SK-N-SH (cell line): ENCODE data around the gene EFCAB8. TPM values are rescaled to one million over a fixed set of nuclear protein-coding genes. Genes with fewer than 3 reads are reported as not detected.

Experiments
- CTCF ChIA-PET: fragments of 300-600, 350-600 bp; formaldehyde crosslinking; extraction: SDS; loops from one replicate; lab custom pipeline; 2021; lab: Yijun Ruan, JAX
- POLR2A ChIA-PET: fragments of 350-600 bp; sonication (Branson Sonifier 250); formaldehyde crosslinking; extraction: SDS; loops from one replicate; lab custom pipeline; 2020; ENCODE audit warnings: antibody characterized with exemption, inconsistent platforms; lab: Yijun Ruan, JAX
- DNase-seq: peaks from one replicate; pipeline ENCODE4 v3.0.0; 2012
- H2AFZ ChIP-seq: fragments of 200-600 bp; sonication (generic); 2 replicates; pipeline ENCODE4 v1.8.1; 2016; ENCODE audit warnings: antibody characterized with exemption, mild to moderate bottlenecking, low read depth
- H3F3A ChIP-seq: fragments of 200-600 bp; sonication (generic); replicated peaks from 2 replicates; pipeline ENCODE3; 2016; ENCODE audit warnings: antibody characterized with exemption, mild to moderate bottlenecking; ENCODE audit not compliant: insufficient read depth
- H3K27ac ChIP-seq, 2 experiments: fragments of 200-500 bp in 1 of 2; fragments of 200-600 bp in 1 of 2; sonication (Bioruptor generic) in 1 of 2; sonication (generic), shearing (Covaris generic) in 1 of 2; 2 replicates each; pipeline versions ENCODE4 v1.5.1 to v1.6.1; 2014 to 2016; ENCODE audit warnings: low read depth in 2 of 2, inconsistent platforms in 1 of 2, low read length in 1 of 2, mild to moderate bottlenecking in 1 of 2, mixed read lengths in 1 of 2
- H3K27me3 ChIP-seq: fragments of 200-600 bp; sonication (generic), shearing (Covaris generic); 2 replicates; pipeline ENCODE4 v1.6.1; 2016; ENCODE audit warnings: mixed run types; ENCODE audit not compliant: insufficient read depth
- H3K36me3 ChIP-seq, 2 experiments: fragments of 200-500 bp in 1 of 2; fragments of 200-600 bp in 1 of 2; sonication (Bioruptor generic) in 1 of 2; sonication (generic) in 1 of 2; replicated peaks in 1 of 2; 2 replicates each; pipeline versions ENCODE3 to v1.5.1; 2014 to 2016; ENCODE audit warnings: low read length in 1 of 2, mild to moderate bottlenecking in 1 of 2; ENCODE audit not compliant: insufficient read depth in 2 of 2, control insufficient read depth in 1 of 2
- H3K4me1 ChIP-seq, 2 experiments: fragments of 200-500 bp in 1 of 2; fragments of 200-600 bp in 1 of 2; sonication (Bioruptor generic) in 1 of 2; sonication (generic), shearing (Covaris generic) in 1 of 2; 2 replicates each; pipeline versions ENCODE4 v1.5.1 to v1.6.1; 2014 to 2016; ENCODE audit warnings: low read depth in 1 of 2, low read length in 1 of 2, mixed run types in 1 of 2; ENCODE audit not compliant: insufficient read depth in 2 of 2, control insufficient read depth in 1 of 2
- H3K4me2 ChIP-seq: fragments of 200-600 bp; sonication (generic), shearing (Covaris generic); 2 replicates; pipeline ENCODE4 v1.6.1; 2017; ENCODE audit warnings: mixed run types
- H3K4me3 ChIP-seq, 2 experiments: fragments of 200-500 bp in 1 of 2; fragments of 200-600 bp in 1 of 2; sonication (Bioruptor generic) in 1 of 2; sonication (generic), shearing (Covaris generic) in 1 of 2; 2 replicates each; pipeline versions ENCODE4 v1.5.1 to v1.8.1; 2014 to 2016; ENCODE audit warnings: low read depth in 2 of 2, inconsistent platforms in 1 of 2, low read length in 1 of 2, mild to moderate bottlenecking in 1 of 2, mixed read lengths in 1 of 2, moderate library complexity in 1 of 2
- H3K79me2 ChIP-seq: fragments of 200-600 bp; sonication (generic); 2 replicates; pipeline ENCODE4 v1.8.1; 2017; ENCODE audit warnings: mild to moderate bottlenecking; ENCODE audit not compliant: insufficient read depth
- H3K9ac ChIP-seq: fragments of 200-600 bp; sonication (generic); 2 replicates; pipeline ENCODE4 v1.6.1; 2017; ENCODE audit warnings: mixed run types
- H3K9me2 ChIP-seq: fragments of 200-600 bp; sonication (generic); 2 replicates; pipeline ENCODE4 v1.6.1; 2017; ENCODE audit warnings: mixed run types
- H3K9me3 ChIP-seq: fragments of 200-600 bp; sonication (generic); 2 replicates; pipeline ENCODE4 v1.6.1; 2017; ENCODE audit warnings: mixed run types, mild to moderate bottlenecking, moderate library complexity
- H4K20me1 ChIP-seq: fragments of 200-600 bp; sonication (generic); 2 replicates; pipeline ENCODE4 v1.6.1; 2017; ENCODE audit warnings: mild to moderate bottlenecking, mixed run types; ENCODE audit not compliant: insufficient read depth
- CHD2 ChIP-seq: fragments of 150-350 bp; IDR thresholded peaks from 2 replicates; pipeline ENCODE4 v1.6.1; 2018; ENCODE audit warnings: low read length; ENCODE audit not compliant: partially characterized antibody
- CTCF ChIP-seq: fragments of 200-600 bp; sonication (generic); IDR thresholded peaks from 2 replicates; pipeline ENCODE4 v1.6.1; 2017; ENCODE audit warnings: antibody characterized with exemption, mild to moderate bottlenecking, moderate library complexity
- ELF1 ChIP-seq: IDR thresholded peaks from 2 replicates; pipeline ENCODE4 v1.4.0; 2012
- FOSL2 ChIP-seq: IDR thresholded peaks from 2 replicates; pipeline ENCODE4 v1.4.0; 2012; ENCODE audit warnings: low read depth, mild to moderate bottlenecking, moderate library complexity, borderline replicate concordance
- GABPA ChIP-seq: IDR thresholded peaks from 2 replicates; pipeline ENCODE4 v1.4.0; 2012; ENCODE audit warnings: low read depth, mild to moderate bottlenecking
- GATA2 ChIP-seq: sonication (generic); formaldehyde crosslinking; IDR thresholded peaks from 2 replicates; pipeline ENCODE4 v1.5.0; 2020; ENCODE audit warnings: mild to moderate bottlenecking, missing genetic modification reagents
- JUND ChIP-seq: IDR thresholded peaks from 2 replicates; pipeline ENCODE4 v1.4.0; 2012
- MAX ChIP-seq: IDR thresholded peaks from 2 replicates; pipeline ENCODE4 v1.4.0; 2012; ENCODE audit warnings: low read depth
- MEF2A ChIP-seq: IDR thresholded peaks from 2 replicates; pipeline ENCODE4 v1.4.0; 2012; ENCODE audit warnings: low read depth, borderline replicate concordance
- MXI1 ChIP-seq: IDR thresholded peaks from 2 replicates; pipeline ENCODE4 v1.6.1; 2012; ENCODE audit warnings: mild to moderate bottlenecking, low read depth, low read length, improper control_type of control experiment
- NRF1 ChIP-seq: IDR thresholded peaks from 2 replicates; pipeline ENCODE4 v1.6.1; 2012; ENCODE audit warnings: low read depth, mild to moderate bottlenecking, low read length
- RCOR1 ChIP-seq: fragments of 150-350 bp; IDR thresholded peaks from 2 replicates; pipeline ENCODE4 v1.6.1; 2017; ENCODE audit warnings: antibody characterized with exemption, low read length
- REST ChIP-seq: IDR thresholded peaks from 2 replicates; pipeline ENCODE4 v1.6.1; 2012; ENCODE audit warnings: mild to moderate bottlenecking, low read depth, low read length, moderate library complexity
- SIN3A ChIP-seq: IDR thresholded peaks from 2 replicates; pipeline ENCODE4 v1.6.1; 2012; ENCODE audit warnings: low read depth, mild to moderate bottlenecking, low read length, moderate library complexity, borderline replicate concordance
- TCF12 ChIP-seq: IDR thresholded peaks from 2 replicates; pipeline ENCODE4 v1.4.0; 2012
- TEAD4 ChIP-seq: IDR thresholded peaks from 2 replicates; pipeline ENCODE4 v1.4.0; 2012; ENCODE audit warnings: mild to moderate bottlenecking, borderline replicate concordance; ENCODE audit not compliant: insufficient read depth
- USF1 ChIP-seq: IDR thresholded peaks from 2 replicates; pipeline ENCODE4 v1.4.0; 2012; ENCODE audit warnings: low read depth, borderline replicate concordance
- USF2 ChIP-seq: fragments of 150-350 bp; IDR thresholded peaks from 2 replicates; pipeline ENCODE4 v1.6.1; 2017; ENCODE audit warnings: antibody characterized with exemption, low read length, low read depth, borderline replicate concordance
- WGBS: methylation state at CpG from one replicate; pipeline ENCODE4 v1.1.6; 2017; ENCODE audit warnings: low lambda C conversion rate; 5-methylcytosine and 5-hydroxymethylcytosine counted together
- polyA plus RNA-seq, 3 experiments: library from polyadenylated mRNA; depleted of rRNA; stranded (reverse); fragments of >200 nt; gene quantifications; 2 replicates each; pipeline ENCODE4 v1.2.3, GENCODE V29; 2012

Gene EFCAB8
- polyA plus RNA-seq, 1 of the 3 experiments (the other 2 are of a cell fraction), result not detected

GRCh38 chr20:32810941-32811340 lies 47.8 kb upstream of the EFCAB8 start:
- POLR2A ChIA-PET, result no interaction called here
- Histone ChIP-seq H3F3A (no peaks in the 10 kb centered on the region), H3K9me3 (no peaks in the 10 kb centered on the region), H4K20me1 (no peaks in the 10 kb centered on the region), H3K27ac (no peak overlapping the region), H3K9ac (no peak overlapping the region), H3K9me2 (no peaks in the 10 kb centered on the region), H3K27me3 (no peaks in the 10 kb centered on the region), H3K4me1 (no peaks in the 10 kb centered on the region), H3K4me3 (no peak overlapping the region), H2AFZ (no peak overlapping the region), H3K36me3 (peaks cover 0 to 2% of the 10 kb centered on the region in 2 experiments), H3K4me2 (no peak overlapping the region), H3K79me2 (no peaks in the 10 kb centered on the region)
- CTCF ChIA-PET, result interaction anchor here (1.4 to 5.1 kb wide), 2 partner anchors 21 to 32 kb away, joined by 5 to 27 read pairs; no protein-coding TSS in a partner anchor
- no peak for DNase-seq
- WGBS, result 79% methylated on average over 5 of the region's 5 CpGs
- no peak for TF ChIP-seq USF2
- TF ChIP-seq GATA2 (CRISPR knock-in tag), result no peak
- TF ChIP-seq ELF1, result no peak
- TF ChIP-seq TCF12, result no peak
- no peak for TF ChIP-seq MAX
- TF ChIP-seq TEAD4, result no peak
- TF ChIP-seq NRF1, result no peak
- no peak for TF ChIP-seq JUND
- no peak for TF ChIP-seq MXI1
- no peak for TF ChIP-seq MEF2A
- no peak for TF ChIP-seq GABPA
- TF ChIP-seq REST, result no peak
- TF ChIP-seq RCOR1, result no peak
- TF ChIP-seq CHD2, result no peak
- TF ChIP-seq CTCF, result no peak
- no peak for TF ChIP-seq FOSL2
- no peak for TF ChIP-seq SIN3A
- TF ChIP-seq USF1, result no peak
